ENCODE data around the gene CCPG1. TPM values are rescaled to one million over a fixed set of nuclear protein-coding genes. Genes with fewer than 3 reads are reported as not detected.
"Not testable (repeated sequence)": the region's sequence is repeated elsewhere in the genome, so short reads cannot be mapped to it uniquely, and the experiment has no call there.

CCPG1 gene, protein sequence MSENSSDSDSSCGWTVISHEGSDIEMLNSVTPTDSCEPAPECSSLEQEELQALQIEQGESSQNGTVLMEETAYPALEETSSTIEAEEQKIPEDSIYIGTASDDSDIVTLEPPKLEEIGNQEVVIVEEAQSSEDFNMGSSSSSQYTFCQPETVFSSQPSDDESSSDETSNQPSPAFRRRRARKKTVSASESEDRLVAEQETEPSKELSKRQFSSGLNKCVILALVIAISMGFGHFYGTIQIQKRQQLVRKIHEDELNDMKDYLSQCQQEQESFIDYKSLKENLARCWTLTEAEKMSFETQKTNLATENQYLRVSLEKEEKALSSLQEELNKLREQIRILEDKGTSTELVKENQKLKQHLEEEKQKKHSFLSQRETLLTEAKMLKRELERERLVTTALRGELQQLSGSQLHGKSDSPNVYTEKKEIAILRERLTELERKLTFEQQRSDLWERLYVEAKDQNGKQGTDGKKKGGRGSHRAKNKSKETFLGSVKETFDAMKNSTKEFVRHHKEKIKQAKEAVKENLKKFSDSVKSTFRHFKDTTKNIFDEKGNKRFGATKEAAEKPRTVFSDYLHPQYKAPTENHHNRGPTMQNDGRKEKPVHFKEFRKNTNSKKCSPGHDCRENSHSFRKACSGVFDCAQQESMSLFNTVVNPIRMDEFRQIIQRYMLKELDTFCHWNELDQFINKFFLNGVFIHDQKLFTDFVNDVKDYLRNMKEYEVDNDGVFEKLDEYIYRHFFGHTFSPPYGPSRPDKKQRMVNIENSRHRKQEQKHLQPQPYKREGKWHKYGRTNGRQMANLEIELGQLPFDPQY
- 92.0 TPM for total RNA-seq
- long read RNA-seq, full-length matches to known transcripts, result 138 of 161 reads
- long read RNA-seq, partial matches to known transcripts, result 5 of 161 reads
- long read RNA-seq, other reads (novel, unspliced or antisense), result 18 of 161 reads

DNA sequence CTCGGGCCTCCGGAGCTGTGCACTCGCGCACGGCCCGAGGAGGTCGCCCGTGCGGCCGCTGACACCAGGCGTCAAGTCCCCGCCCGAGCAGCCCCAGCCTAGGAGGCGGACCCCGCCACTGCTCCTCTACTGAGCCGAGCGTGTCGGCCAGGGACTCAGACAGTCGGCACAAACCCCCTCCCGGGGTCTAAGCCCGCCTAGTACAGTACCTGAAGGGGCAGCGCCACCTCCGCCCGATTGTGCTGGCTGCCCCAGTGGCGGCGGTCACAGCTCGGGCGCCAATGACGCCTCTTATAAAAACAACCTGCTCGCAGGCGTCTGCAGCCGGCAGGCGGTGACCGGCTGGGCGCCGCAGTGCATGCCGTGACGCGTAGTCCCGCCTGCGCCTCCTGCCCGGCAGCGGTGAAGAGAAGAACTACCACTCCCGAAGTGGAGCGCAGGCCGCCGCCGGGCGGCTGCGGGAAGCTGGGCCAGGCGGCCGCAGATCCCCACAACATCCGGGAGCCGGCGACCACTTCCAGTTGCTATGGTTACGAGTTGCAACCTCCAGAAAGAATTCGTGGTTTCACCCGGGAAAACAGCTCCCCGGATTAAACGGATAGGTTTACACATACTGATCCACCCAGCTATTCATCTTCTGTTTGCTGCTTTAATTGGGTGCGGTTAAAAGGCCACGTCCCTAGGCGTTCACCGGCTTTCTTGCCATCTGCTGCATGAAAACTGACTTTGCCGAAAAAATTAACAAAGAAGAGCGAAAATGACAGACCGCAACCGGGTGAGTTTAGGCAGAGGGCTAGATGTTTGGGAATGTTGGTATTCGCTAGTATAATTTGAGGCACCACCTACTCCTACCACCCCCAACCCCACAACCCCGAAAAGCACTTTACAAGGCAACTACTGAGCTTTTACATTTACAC, at the start of gene CCPG1, which contains the start of gene PIERCE2:
CCPG1 (minus strand) TSS at position 348 of the 917 bp plus-strand sequence. CDS start 18,935 bp downstream, outside the sequence.
PIERCE2 (plus strand) TSS at position 484 of the 917 bp plus-strand sequence; CDS start at position 758, 274 bp downstream.
- DNase-seq (peak; percentile 97), ATAC-seq (peak; percentile 99)
- Histone ChIP-seq H3K27me3 (no peaks in the 10 kb centered on the region), H3K9me3 (no peaks in the 10 kb centered on the region), H3K4me1 (peaks cover 28% of the 10 kb centered on the region), H3K36me3 (no peaks in the 10 kb centered on the region), H3K4me3 (peak within 1 kb of the TSS; percentile 68), H3K27ac (peak within 1 kb of the TSS; percentile 89)
- intact Hi-C loops (cut with DNase I), result no loop called here
- TF ChIP-seq, protein P1, sequence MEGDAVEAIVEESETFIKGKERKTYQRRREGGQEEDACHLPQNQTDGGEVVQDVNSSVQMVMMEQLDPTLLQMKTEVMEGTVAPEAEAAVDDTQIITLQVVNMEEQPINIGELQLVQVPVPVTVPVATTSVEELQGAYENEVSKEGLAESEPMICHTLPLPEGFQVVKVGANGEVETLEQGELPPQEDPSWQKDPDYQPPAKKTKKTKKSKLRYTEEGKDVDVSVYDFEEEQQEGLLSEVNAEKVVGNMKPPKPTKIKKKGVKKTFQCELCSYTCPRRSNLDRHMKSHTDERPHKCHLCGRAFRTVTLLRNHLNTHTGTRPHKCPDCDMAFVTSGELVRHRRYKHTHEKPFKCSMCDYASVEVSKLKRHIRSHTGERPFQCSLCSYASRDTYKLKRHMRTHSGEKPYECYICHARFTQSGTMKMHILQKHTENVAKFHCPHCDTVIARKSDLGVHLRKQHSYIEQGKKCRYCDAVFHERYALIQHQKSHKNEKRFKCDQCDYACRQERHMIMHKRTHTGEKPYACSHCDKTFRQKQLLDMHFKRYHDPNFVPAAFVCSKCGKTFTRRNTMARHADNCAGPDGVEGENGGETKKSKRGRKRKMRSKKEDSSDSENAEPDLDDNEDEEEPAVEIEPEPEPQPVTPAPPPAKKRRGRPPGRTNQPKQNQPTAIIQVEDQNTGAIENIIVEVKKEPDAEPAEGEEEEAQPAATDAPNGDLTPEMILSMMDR (IDR thresholded peaks at IDR 0.05), result peak; percentile 88

DNA sequence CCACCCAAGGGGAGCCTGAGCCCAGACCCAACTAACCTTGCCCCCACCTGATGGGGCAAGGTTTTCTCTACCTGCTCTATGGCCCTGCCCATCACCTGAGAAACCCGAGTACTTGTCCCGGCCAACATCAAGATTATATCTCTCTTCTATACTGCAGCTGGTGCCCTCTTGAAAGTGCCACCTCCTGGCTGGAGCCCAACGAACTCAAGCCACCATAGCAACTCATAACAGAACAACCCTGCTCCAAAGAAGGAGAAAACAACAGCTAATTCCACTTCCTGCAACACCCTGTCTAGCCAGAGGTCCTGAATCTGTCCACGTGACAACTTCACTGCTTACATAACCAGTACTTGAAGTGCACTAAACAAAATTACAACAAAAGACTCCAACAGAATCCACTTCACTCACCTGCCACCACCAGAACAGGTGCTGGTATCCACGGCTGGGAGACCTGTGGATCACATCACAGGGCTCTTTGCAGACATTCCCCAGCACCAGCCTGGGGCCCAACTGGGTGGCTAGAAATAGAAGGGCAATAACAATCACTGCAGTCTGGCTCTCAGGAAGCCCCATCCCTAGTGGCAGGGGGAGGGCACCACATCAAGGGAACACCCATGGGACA, 49.4 kb upstream of the CCPG1 start:
- no peaks in the 10 kb centered on the region for H3K36me3 ChIP-seq
- H3K27ac ChIP-seq, result no peak overlapping the region
- ATAC-seq (peak; percentile 75), DNase-seq (peak; percentile 72)
- H3K4me3 ChIP-seq, result no peak overlapping the region
- TF ChIP-seq, protein P1 (IDR thresholded peaks at IDR 0.05), result no peak
- no peaks in the 10 kb centered on the region for H3K27me3 ChIP-seq
- no peaks in the 10 kb centered on the region for H3K4me1 ChIP-seq
- no peaks in the 10 kb centered on the region for H3K9me3 ChIP-seq
- intact Hi-C loops (cut with DNase I), result no loop called here

DNA sequence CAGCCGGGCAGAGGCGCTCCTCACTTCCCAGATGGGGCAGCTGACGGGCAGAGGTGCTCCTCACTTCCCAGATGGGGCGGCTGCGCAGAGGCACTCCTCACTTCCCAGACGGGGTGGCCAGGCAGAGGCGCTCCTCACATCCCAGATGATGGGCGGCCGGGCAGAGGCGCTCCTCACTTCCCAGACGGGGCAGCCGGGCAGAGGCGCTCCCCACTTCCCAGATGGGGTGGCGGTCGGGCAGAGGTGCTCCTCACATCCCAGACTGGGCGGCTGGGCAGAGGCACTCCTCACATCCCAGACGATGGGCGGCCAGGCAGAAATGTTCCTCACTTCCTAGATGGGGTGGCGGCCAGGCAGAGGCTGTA, 38.9 kb upstream of the CCPG1 start:
- H3K27ac ChIP-seq; ATAC-seq; H3K27me3 ChIP-seq; H3K4me1 ChIP-seq; H3K9me3 ChIP-seq; H3K4me3 ChIP-seq; DNase-seq; intact Hi-C loops (cut with DNase I); H3K36me3 ChIP-seq: not testable (repeated sequence)

DNA sequence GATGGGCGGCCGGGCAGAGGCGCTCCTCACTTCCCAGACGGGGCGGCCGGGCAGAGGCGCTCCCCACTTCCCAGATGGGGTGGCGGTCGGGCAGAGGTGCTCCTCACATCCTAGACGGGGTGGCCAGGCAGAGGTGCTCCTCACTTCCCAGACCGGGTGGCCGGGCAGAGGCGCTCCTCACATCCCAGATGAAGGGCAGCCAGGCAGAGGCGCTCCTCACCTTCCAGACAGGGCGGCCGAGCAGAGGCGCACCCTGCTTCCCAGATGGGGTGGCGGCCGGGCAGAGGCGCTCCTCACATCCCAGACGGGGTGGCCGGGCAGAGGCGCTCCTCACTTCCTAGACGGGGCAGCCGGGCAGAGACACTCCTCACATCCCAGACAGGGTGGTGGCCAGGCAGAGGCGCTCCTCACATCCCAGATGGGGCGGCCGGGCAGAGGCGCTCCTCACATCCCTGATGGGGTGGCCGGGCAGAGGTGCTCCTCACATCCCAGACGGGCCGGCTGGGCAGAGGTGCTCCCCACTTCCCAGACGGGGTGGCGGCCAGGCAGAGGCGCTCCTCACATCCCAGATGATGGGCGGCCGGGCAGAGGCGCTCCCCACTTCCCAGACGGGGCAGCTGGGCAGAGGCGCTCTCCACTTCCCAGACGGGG, 38.3 kb upstream of the CCPG1 start:
- H3K4me3 ChIP-seq; intact Hi-C loops (cut with DNase I); DNase-seq: not testable (repeated sequence)

DNA sequence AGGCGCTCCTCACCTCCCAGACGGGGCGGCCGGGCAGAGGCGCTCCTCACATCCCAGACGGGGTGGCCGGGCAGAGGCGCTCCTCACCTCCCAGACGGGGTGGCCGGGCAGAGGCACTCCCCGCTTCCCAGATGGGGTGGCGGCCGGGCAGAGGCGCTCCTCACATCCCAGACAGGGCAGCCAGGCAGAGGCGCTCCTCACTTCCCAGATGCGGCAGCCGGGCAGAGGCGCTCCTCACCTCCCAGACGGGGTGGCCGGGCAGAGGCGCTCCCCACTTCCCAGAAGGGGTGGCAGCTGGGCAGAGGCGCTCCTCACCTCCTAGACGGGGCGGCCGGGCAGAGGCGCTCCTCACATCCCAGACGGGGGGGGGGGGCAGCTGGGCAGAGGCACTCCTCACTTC, 37.8 kb upstream of the CCPG1 start:
- DNase-seq; H3K9me3 ChIP-seq; H3K4me1 ChIP-seq; H3K27me3 ChIP-seq; ATAC-seq; H3K27ac ChIP-seq; intact Hi-C loops (cut with DNase I); H3K4me3 ChIP-seq; H3K36me3 ChIP-seq: not testable (repeated sequence)

More for the DNA sequence above, 38.3 kb upstream of the CCPG1 start:
- not testable (repeated sequence) for H3K36me3 ChIP-seq, H3K4me1 ChIP-seq, H3K27me3 ChIP-seq, ATAC-seq, H3K27ac ChIP-seq, H3K9me3 ChIP-seq

DNA sequence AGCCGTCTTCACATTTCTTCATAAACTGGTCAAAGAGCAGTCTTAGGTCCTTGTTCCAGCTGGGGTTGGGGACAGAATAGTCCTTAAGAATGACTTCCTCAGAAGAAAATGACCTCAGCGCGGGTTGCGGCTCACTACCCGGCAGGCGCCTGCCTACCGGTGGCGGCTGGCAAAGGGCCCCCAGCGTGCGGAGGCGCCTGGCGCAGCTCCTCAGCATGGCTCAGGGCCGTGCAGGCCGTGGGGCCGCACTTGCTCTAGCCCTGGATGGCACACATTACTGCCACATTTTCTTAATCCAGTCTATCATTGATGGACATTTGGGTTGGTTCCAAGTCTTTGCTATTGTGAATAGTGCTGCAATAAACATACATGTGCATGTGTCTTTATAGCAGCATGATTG, 35.0 kb upstream of the CCPG1 start:
- DNase-seq; H3K4me3 ChIP-seq; H3K27me3 ChIP-seq; H3K9me3 ChIP-seq; H3K4me1 ChIP-seq; intact Hi-C loops (cut with DNase I); H3K36me3 ChIP-seq; H3K27ac ChIP-seq: not testable (repeated sequence)
- peak; percentile 26 for ATAC-seq

Data from upper lobe of right lung (tissue), 1 donor.